Ovary (tissue), 3 donors: ENCODE measurements around the gene HMOX1.

Source experiments
- CTCF ChIP-seq, 3 donors: fragments of 450-650 bp in 2 of 3; fragments of 200-600 bp in 1 of 3; IDR thresholded peaks; one replicate each; pipeline versions ENCODE4 v1.5.1 to v1.8.0; 2016 to 2022; ENCODE audit warnings: antibody characterized with exemption in 3 of 3, mild to moderate bottlenecking in 1 of 3
- POLR2A ChIP-seq: fragments of 450-650 bp; IDR thresholded peaks from one replicate; pipeline ENCODE4 v1.6.1; 2017; ENCODE audit warnings: antibody characterized with exemption, mild to moderate bottlenecking, moderate library complexity
- donor health status: DM: no; HTN: no; CAD: no.

DNA sequence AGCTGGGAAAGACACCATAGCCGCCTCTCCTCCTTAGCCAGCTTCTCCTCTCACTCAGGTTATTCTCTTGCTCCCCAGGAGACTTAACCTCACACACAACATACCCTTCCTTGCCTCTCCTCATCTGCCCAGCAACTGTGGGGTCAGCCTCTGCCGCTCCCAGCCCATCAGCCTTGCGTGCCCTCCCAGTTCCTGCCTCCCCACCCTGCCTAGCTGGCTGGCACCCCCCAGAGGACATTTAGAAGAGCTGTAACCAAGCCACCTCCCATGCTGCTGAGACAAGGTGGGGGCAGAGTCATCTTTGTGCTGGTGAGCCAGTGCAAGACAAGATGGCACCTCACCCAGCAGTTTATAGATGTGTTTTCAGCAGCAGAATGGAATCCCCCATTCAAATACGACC is 43.0 kb upstream of the HMOX1 start:
- TF ChIP-seq CTCF (IDR thresholded peaks at IDR 0.05) (no peak), POLR2A (no peak)
